GM23338 (cell line): ENCODE data around the gene IL12A.

Experiments
- CREB1 ChIP-seq: fragments of 250-450 bp; sonication (Bioruptor Pico); IDR thresholded peaks from 2 replicates; pipeline ENCODE4 v1.5.0; 2020; ENCODE audit warnings: low read depth, mild to moderate bottlenecking, moderate library complexity
- EZH2 ChIP-seq: fragments of 200-600 bp; sonication (generic); IDR thresholded peaks from one replicate; pipeline ENCODE4 v1.8.0; 2017; ENCODE audit warnings: antibody characterized with exemption, mild to moderate bottlenecking, low read depth; ENCODE audit not compliant: unreplicated experiment
- EZH2phosphoT487 ChIP-seq: fragments of 200-600 bp; sonication (generic); IDR thresholded peaks from one replicate; pipeline ENCODE4 v1.8.1; 2018; ENCODE audit warnings: antibody characterized with exemption; ENCODE audit not compliant: unreplicated experiment
- JUNB ChIP-seq: IDR thresholded peaks from one replicate; pipeline ENCODE4 v1.6.1; 2016; ENCODE audit warnings: antibody characterized with exemption; ENCODE audit not compliant: unreplicated experiment
- POLR2AphosphoS5 ChIP-seq: IDR thresholded peaks from 2 replicates; pipeline ENCODE4 v1.6.1; 2016; ENCODE audit warnings: antibody characterized with exemption, low read depth
- REST ChIP-seq: IDR thresholded peaks from one replicate; pipeline ENCODE4 v1.6.1; 2018; ENCODE audit warnings: antibody characterized with exemption; ENCODE audit not compliant: unreplicated experiment
- STAT1 ChIP-seq: IDR thresholded peaks from one replicate; pipeline ENCODE4 v1.6.1; 2016; ENCODE audit warnings: antibody characterized with exemption; ENCODE audit not compliant: unreplicated experiment
- ZNF114 ChIP-seq: fragments of 250-450 bp; sonication (Bioruptor Pico); IDR thresholded peaks from 2 replicates; pipeline ENCODE4 v1.5.0; 2020; ENCODE audit warnings: mild to moderate bottlenecking, moderate library complexity
- TF ChIP-seq, protein P1 (sequence below), 2 experiments: fragments of 200-600 bp in 1 of 2; sonication (generic) in 1 of 2; conservative IDR thresholded peaks; 2 replicates each; pipeline versions ENCODE4 v1.5.1 to v1.6.1; 2016 to 2017; ENCODE audit warnings: antibody characterized with exemption in 2 of 2, low read depth in 2 of 2, mild to moderate bottlenecking in 2 of 2, moderate library complexity in 1 of 2

- TF ChIP-seq, protein P1, sequence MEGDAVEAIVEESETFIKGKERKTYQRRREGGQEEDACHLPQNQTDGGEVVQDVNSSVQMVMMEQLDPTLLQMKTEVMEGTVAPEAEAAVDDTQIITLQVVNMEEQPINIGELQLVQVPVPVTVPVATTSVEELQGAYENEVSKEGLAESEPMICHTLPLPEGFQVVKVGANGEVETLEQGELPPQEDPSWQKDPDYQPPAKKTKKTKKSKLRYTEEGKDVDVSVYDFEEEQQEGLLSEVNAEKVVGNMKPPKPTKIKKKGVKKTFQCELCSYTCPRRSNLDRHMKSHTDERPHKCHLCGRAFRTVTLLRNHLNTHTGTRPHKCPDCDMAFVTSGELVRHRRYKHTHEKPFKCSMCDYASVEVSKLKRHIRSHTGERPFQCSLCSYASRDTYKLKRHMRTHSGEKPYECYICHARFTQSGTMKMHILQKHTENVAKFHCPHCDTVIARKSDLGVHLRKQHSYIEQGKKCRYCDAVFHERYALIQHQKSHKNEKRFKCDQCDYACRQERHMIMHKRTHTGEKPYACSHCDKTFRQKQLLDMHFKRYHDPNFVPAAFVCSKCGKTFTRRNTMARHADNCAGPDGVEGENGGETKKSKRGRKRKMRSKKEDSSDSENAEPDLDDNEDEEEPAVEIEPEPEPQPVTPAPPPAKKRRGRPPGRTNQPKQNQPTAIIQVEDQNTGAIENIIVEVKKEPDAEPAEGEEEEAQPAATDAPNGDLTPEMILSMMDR (conservative IDR thresholded peaks at IDR 0.05; ENCODE audit: low read depth in 2 of 2): no peak
- TF ChIP-seq REST (no peak), POLR2AphosphoS5 (no peak), EZH2 (no peak), CREB1 (CRISPR knock-in tag) (no peak), ZNF114 (no peak), EZH2phosphoT487 (no peak), JUNB (no peak), STAT1 (no peak)
These were observed 47.3 kb upstream of the IL12A start for GRCh38 chr3:159941038-159942000.
